Ishikawa (cell line): ENCODE results near the gene TNPO3.

Experiments used
- CEBPB ChIP-seq: IDR thresholded peaks from 2 replicates; pipeline ENCODE4 v1.6.1; 2012
- CREB1 ChIP-seq: IDR thresholded peaks from 2 replicates; pipeline ENCODE4 v1.6.1; 2012; ENCODE audit warnings: low read depth
- EGR1 ChIP-seq: IDR thresholded peaks from 2 replicates; pipeline ENCODE4 v1.6.1; 2012
- EP300 ChIP-seq: IDR thresholded peaks from 2 replicates; pipeline ENCODE4 v1.6.1; 2012; ENCODE audit warnings: borderline replicate concordance
- FOXM1 ChIP-seq: IDR thresholded peaks from 2 replicates; pipeline ENCODE4 v1.6.1; 2012; ENCODE audit warnings: low read depth, borderline replicate concordance
- MAX ChIP-seq: IDR thresholded peaks from 2 replicates; pipeline ENCODE4 v1.6.1; 2012
- NFIC ChIP-seq: IDR thresholded peaks from 2 replicates; pipeline ENCODE4 v1.6.1; 2012
- RAD21 ChIP-seq: IDR thresholded peaks from 2 replicates; pipeline ENCODE4 v1.6.1; 2012; ENCODE audit warnings: low read depth
- REST ChIP-seq: IDR thresholded peaks from 2 replicates; pipeline ENCODE4 v1.6.1; 2012; ENCODE audit warnings: low read depth, mild to moderate bottlenecking
- TAF1 ChIP-seq: IDR thresholded peaks from 2 replicates; pipeline ENCODE4 v1.6.1; 2012; ENCODE audit warnings: low read depth, mild to moderate bottlenecking
- TCF12 ChIP-seq: IDR thresholded peaks from 2 replicates; pipeline ENCODE4 v1.6.1; 2012; ENCODE audit warnings: low read depth
- TEAD4 ChIP-seq: IDR thresholded peaks from 2 replicates; pipeline ENCODE4 v1.6.1; 2012
- USF1 ChIP-seq: IDR thresholded peaks from 2 replicates; pipeline ENCODE4 v1.6.1; 2012
- YY1 ChIP-seq: IDR thresholded peaks from 2 replicates; pipeline ENCODE4 v1.6.1; 2012; ENCODE audit warnings: low read depth
- ZBTB7A ChIP-seq: IDR thresholded peaks from 2 replicates; pipeline ENCODE4 v1.6.1; 2012; ENCODE audit warnings: low read depth

The TNPO3 gene

GRCh38 chr7:129008645-129009414 is 46.1 kb downstream of the TNPO3 start:
- no peak for TF ChIP-seq CREB1
- TF ChIP-seq EP300, result no peak
- no peak for TF ChIP-seq TAF1
- no peak for TF ChIP-seq YY1
- no peak for TF ChIP-seq FOXM1
- no peak for TF ChIP-seq ZBTB7A
- no peak for TF ChIP-seq NFIC
- no peak for TF ChIP-seq TCF12
- no peak for TF ChIP-seq REST
- TF ChIP-seq MAX, result no peak
- TF ChIP-seq RAD21, result no peak
- TF ChIP-seq TEAD4, result no peak
- TF ChIP-seq USF1, result no peak
- no peak for TF ChIP-seq EGR1
- no peak for TF ChIP-seq CEBPB

GRCh38 chr7:129007572-129007971 is 47.3 kb downstream of the TNPO3 start:
- TF ChIP-seq REST, result no peak
- no peak for TF ChIP-seq TEAD4
- no peak for TF ChIP-seq MAX
- TF ChIP-seq YY1, result no peak
- no peak for TF ChIP-seq CREB1
- no peak for TF ChIP-seq TAF1
- no peak for TF ChIP-seq EGR1

- TF ChIP-seq TCF12 (no peak), RAD21 (no peak), TAF1 (no peak), EP300 (no peak), CEBPB (no peak), TEAD4 (no peak), NFIC (no peak), YY1 (no peak), EGR1 (no peak), ZBTB7A (no peak), REST (no peak), FOXM1 (no peak), MAX (no peak), CREB1 (no peak), USF1 (no peak)
These were observed 48.1 kb downstream of the TNPO3 start for GRCh38 chr7:129006636-129007414.

- TF ChIP-seq YY1 (no peak), TEAD4 (no peak)
These were observed 49.7 kb downstream of the TNPO3 start for GRCh38 chr7:129005186-129005585.
